DND-41 (cell line): Measurements from ENCODE around the gene GRM5.
"Not testable (repeated sequence)": the region's sequence is repeated elsewhere in the genome, so short reads cannot be mapped to it uniquely, and the experiment has no call there.

Experiments used
- ATAC-seq: fragments of 200-7000 bp; cut with Tn5 transposase; 3 replicates; pipeline ENCODE4 v1.9.1; 2021; ENCODE audit warnings: low read depth; ENCODE audit not compliant: insufficient read depth
- DNase-seq: peaks from one replicate; pipeline ENCODE4 v3.0.0-alpha.2; 2020
- H2AFZ ChIP-seq: 2 replicates; pipeline ENCODE4 v1.6.0; 2012; ENCODE audit warnings: low read depth, low read length
- H3K27ac ChIP-seq: 2 replicates; pipeline ENCODE4 v1.5.1; 2012; ENCODE audit warnings: low read length, inconsistent platforms
- H3K27me3 ChIP-seq: fragments of 200-600 bp; sonication (generic); 2 replicates; pipeline ENCODE4 v1.6.0; 2012; ENCODE audit warnings: low read length, mild to moderate bottlenecking, inconsistent platforms; ENCODE audit not compliant: insufficient read depth, poor library complexity
- H3K36me3 ChIP-seq: 2 replicates; pipeline ENCODE4 v1.5.1; 2012; ENCODE audit warnings: low read length, inconsistent platforms; ENCODE audit not compliant: insufficient read depth
- H3K4me1 ChIP-seq: 2 replicates; pipeline ENCODE4 v1.5.1; 2012; ENCODE audit warnings: mild to moderate bottlenecking, low read length; ENCODE audit not compliant: insufficient read depth
- H3K4me2 ChIP-seq: 2 replicates; pipeline ENCODE4 v1.6.0; 2012; ENCODE audit warnings: mild to moderate bottlenecking, moderate library complexity, low read length, inconsistent platforms; ENCODE audit not compliant: insufficient read depth
- H3K4me3 ChIP-seq, 2 experiments: fragments of 200-600 bp in 1 of 2; shearing (Covaris generic) in 1 of 2; 2 replicates each; pipeline ENCODE4 v1.5.1; 2012 to 2016; ENCODE audit warnings: inconsistent platforms in 2 of 2, low read length in 2 of 2, mild to moderate bottlenecking in 2 of 2, low read depth in 1 of 2, moderate library complexity in 1 of 2
- H3K79me2 ChIP-seq: 2 replicates; pipeline ENCODE4 v1.6.0; 2012; ENCODE audit warnings: low read length, inconsistent platforms; ENCODE audit not compliant: insufficient read depth
- H3K9ac ChIP-seq: 2 replicates; pipeline ENCODE4 v1.6.0; 2012; ENCODE audit warnings: low read depth, mild to moderate bottlenecking, inconsistent platforms, low read length, moderate library complexity
- H3K9me3 ChIP-seq: 2 replicates; pipeline ENCODE4 v1.5.1; 2012; ENCODE audit warnings: low read length, moderate library complexity, mild to moderate bottlenecking, inconsistent platforms; ENCODE audit not compliant: insufficient read depth, severe bottlenecking
- H4K20me1 ChIP-seq: 2 replicates; pipeline ENCODE4 v1.6.0; 2012; ENCODE audit warnings: low read length; ENCODE audit not compliant: insufficient read depth
- EZH2 ChIP-seq: IDR thresholded peaks from 3 replicates; pipeline ENCODE4 v1.6.1; 2012; ENCODE audit warnings: borderline replicate concordance, low read depth, mild to moderate bottlenecking, moderate library complexity, low read length, inconsistent platforms; ENCODE audit not compliant: severe bottlenecking
- TF ChIP-seq, protein P1 (sequence below): IDR thresholded peaks from 2 replicates; pipeline ENCODE4 v1.5.1; 2012; ENCODE audit warnings: borderline replicate concordance, low read length, moderate library complexity, mild to moderate bottlenecking; ENCODE audit not compliant: poor library complexity, severe bottlenecking; ENCODE audit errors: extremely low read depth

Gene GRM5

DNA sequence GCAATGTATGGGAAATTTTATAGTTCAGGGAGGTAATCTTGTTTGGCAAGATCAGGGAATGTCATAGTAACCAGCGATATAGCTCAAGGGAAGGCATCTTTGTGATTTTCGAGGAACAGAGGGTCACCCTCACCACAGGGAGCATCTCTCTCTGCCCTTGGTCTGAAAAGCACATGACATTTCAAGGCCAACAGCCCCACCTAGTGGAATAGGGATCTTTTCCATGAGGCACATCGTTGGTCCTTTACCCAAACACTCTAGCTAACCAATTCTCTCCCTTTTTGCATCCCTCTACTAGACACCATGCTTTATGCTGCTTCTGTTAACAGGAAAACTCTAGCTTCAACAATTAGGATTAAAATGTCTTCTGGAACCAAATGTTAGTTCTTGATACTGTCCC lies 179.0 kb downstream of the GRM5 start:
- Histone ChIP-seq H3K4me3 (no peak overlapping the region; a peak in 1 of 4 replicates), H3K27ac (no peak overlapping the region), H3K79me2 (no peaks in the 10 kb centered on the region), H3K9me3 (peaks cover 26% of the 10 kb centered on the region), H2AFZ (no peak overlapping the region), H3K4me1 (no peaks in the 10 kb centered on the region), H3K9ac (no peak overlapping the region), H3K27me3 (no peaks in the 10 kb centered on the region), H4K20me1 (no peaks in the 10 kb centered on the region), H3K4me2 (no peak overlapping the region), H3K36me3 (0 out of 2 replicates have a peak, but pooled peaks cover 3% of the 10 kb centered on the region)
- DNase-seq, result peak; percentile 40
- TF ChIP-seq, protein P1, sequence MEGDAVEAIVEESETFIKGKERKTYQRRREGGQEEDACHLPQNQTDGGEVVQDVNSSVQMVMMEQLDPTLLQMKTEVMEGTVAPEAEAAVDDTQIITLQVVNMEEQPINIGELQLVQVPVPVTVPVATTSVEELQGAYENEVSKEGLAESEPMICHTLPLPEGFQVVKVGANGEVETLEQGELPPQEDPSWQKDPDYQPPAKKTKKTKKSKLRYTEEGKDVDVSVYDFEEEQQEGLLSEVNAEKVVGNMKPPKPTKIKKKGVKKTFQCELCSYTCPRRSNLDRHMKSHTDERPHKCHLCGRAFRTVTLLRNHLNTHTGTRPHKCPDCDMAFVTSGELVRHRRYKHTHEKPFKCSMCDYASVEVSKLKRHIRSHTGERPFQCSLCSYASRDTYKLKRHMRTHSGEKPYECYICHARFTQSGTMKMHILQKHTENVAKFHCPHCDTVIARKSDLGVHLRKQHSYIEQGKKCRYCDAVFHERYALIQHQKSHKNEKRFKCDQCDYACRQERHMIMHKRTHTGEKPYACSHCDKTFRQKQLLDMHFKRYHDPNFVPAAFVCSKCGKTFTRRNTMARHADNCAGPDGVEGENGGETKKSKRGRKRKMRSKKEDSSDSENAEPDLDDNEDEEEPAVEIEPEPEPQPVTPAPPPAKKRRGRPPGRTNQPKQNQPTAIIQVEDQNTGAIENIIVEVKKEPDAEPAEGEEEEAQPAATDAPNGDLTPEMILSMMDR, result peak; percentile 61
- no peak for TF ChIP-seq EZH2
- ATAC-seq, result peak; percentile 62

DNA sequence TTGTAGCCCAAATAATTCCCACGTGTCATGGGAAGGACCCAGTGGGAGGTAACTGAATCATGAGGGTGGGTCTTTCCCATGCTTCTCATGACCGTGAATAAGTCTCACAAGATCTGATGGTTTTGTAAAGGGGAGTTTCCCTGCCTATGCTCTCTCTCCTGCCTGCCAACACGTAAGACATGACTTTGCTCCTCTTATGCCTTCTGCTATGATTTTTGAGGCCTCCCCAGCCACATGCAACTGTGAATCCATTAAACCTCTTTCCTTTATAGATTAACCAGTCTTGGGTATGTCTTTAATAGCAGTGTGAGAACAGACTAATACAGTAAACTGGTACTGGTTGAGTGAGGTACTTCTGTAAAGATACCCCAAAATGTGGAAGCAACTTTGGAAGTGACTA lies 183.0 kb downstream of the GRM5 start:
- not testable (repeated sequence) for H3K27me3 ChIP-seq, H3K79me2 ChIP-seq, ATAC-seq, H2AFZ ChIP-seq, H3K9ac ChIP-seq, H3K4me1 ChIP-seq, H4K20me1 ChIP-seq, H3K27ac ChIP-seq, H3K36me3 ChIP-seq, H3K4me2 ChIP-seq, H3K4me3 ChIP-seq, DNase-seq
- H3K9me3 ChIP-seq, result peaks cover 26% of the 10 kb centered on the region

DNA sequence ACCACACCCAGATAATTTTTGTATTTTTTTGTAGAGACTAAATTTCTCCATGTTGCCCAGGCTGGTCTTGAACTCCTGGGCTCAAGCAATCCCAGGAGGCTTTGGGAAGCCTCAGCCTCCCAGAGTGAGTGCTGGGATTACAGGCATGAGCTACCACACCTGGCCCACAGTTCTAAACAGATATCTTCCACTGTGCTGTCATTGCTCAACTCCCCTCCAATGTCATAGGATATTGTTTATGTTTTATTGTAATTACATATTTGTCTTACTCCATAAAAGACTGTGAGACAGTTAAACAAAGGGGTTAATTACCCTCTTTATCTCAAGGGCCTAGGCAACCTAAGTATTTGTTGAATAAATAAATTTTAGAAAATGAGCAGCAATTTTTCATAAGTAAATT lies 204.2 kb downstream of the GRM5 start:
- Histone ChIP-seq H3K27ac (no peak overlapping the region), H3K27me3 (no peaks in the 10 kb centered on the region), H3K79me2 (no peaks in the 10 kb centered on the region), H3K36me3 (no peaks in the 10 kb centered on the region), H3K9me3 (no peaks in the 10 kb centered on the region), H3K4me3 (no peak overlapping the region), H2AFZ (no peak overlapping the region), H3K4me2 (no peak overlapping the region), H3K9ac (no peak overlapping the region), H3K4me1 (no peaks in the 10 kb centered on the region), H4K20me1 (no peaks in the 10 kb centered on the region)
- ATAC-seq (no peak), DNase-seq (no peak)
- TF ChIP-seq EZH2, result no peak
- TF ChIP-seq, protein P1, result no peak

DNA sequence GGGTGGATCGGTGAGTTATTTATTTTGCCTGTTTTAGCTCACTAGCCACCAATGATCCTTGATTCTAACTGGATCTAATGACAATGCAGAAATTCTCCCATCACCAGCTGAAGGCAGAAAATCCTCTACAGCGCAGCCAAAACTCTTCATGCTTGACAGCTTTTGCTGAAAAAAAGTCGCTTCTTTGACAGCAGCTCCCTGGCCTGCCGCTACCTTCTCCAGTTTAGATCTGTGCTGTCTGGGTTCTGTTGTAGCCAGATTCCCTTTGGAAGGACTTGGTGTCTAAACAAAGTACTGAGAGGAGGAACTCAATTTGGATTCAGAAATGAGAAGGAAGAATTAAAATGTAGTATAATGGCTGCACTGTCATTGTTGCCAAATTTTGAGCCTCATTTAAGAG lies 205.4 kb downstream of the GRM5 start:
- not testable (repeated sequence) for ATAC-seq, H4K20me1 ChIP-seq, H3K9me3 ChIP-seq

DNA sequence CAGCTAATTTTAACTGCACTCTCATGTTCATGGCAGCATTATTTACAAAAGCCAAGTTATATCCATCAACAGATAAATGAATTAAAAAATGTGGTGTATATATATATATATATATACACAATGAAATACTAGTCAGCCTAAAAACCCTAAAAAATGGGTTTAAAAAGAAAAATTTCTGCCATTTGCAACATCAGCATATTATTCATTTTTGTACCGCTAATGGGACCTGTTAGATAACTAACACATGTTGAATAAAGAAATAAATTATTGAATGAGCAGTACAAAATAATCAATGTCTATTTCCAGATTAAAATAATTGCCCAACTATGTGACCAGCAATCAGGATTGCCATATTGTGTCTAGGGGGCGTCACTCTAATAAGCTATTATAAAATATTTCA lies 211.8 kb downstream of the GRM5 start:
- not testable (repeated sequence) for H3K36me3 ChIP-seq, H3K79me2 ChIP-seq, H3K9ac ChIP-seq, H3K27ac ChIP-seq, H2AFZ ChIP-seq, H3K4me3 ChIP-seq, H3K4me1 ChIP-seq, DNase-seq, H3K9me3 ChIP-seq, H3K4me2 ChIP-seq, ATAC-seq, H4K20me1 ChIP-seq, H3K27me3 ChIP-seq

More for the DNA sequence above, 205.4 kb downstream of the GRM5 start:
- DNase-seq, H3K36me3 ChIP-seq, H3K27ac ChIP-seq, H3K4me2 ChIP-seq, H3K79me2 ChIP-seq, H3K4me3 ChIP-seq, H3K4me1 ChIP-seq, H3K27me3 ChIP-seq, H3K9ac ChIP-seq: not testable (repeated sequence)
- peak overlapping the region; percentile 49 for H2AFZ ChIP-seq

DNA sequence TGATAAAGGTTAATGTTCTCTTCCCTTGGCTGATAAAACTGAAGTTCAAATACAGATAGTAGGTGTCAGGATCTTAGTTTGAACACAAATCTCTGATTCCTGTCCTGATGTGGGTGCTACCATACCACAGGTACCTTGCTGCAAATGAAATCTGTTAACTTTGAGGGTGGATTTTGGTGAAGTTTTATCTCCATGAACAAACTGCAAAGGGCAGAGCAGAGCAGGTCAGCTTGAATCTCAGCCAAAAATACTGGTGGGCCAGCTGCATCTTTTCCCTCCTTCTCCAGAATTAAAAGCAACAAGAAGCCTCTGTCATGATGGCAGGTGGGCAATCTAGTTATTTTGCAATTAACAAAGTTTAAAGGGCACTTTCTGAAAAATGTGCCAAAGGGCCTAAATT lies 214.2 kb downstream of the GRM5 start:
- not testable (repeated sequence) for ATAC-seq

DNA sequence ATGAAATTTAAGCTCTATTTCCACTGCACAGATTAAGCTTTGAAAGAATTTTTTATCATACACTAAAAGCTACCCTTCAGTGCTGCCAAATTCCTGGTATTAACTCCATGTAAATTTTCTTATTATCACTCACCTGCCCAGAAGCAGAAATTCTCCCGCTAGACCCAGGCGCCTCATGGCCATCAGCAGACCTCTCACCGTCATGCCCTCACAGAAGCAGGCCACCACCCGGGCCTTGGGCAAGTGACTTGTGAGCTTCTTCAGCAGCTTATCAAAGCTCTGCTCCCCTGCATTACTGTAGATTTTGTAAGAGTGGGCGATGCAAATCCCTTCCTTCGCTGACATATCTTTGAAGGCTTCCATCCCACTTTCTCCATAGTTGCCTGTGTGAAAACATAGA lies 216.0 kb downstream of the GRM5 start:
- not testable (repeated sequence) for H3K79me2 ChIP-seq, ATAC-seq, H2AFZ ChIP-seq, H3K9me3 ChIP-seq, H4K20me1 ChIP-seq, H3K4me2 ChIP-seq, H3K36me3 ChIP-seq, H3K27me3 ChIP-seq, H3K27ac ChIP-seq, H3K4me3 ChIP-seq, DNase-seq, H3K9ac ChIP-seq
- H3K4me1 ChIP-seq, result peaks cover 26% of the 10 kb centered on the region

More for the DNA sequence above, 214.2 kb downstream of the GRM5 start:
- not testable (repeated sequence) for H3K4me3 ChIP-seq, DNase-seq, H3K4me2 ChIP-seq, H3K27me3 ChIP-seq, H3K36me3 ChIP-seq, H3K79me2 ChIP-seq, H4K20me1 ChIP-seq, H3K4me1 ChIP-seq, H3K9ac ChIP-seq, H3K27ac ChIP-seq, H3K9me3 ChIP-seq
- peak overlapping the region; percentile 51; the same call in 1 of the 2 replicates for H2AFZ ChIP-seq
